NCI-H1417 (cell line): ENCODE measurements around the gene MZF1.
"Not testable (repeated sequence)": the region's sequence is repeated elsewhere in the genome, so short reads cannot be mapped to it uniquely, and the experiment has no call there.

Experiments
- DNase-seq, 3 experiments: peaks; one replicate each; lab custom pipeline; 2025; lab: John Stamatoyannopoulos, UW

Gene MZF1

DNA sequence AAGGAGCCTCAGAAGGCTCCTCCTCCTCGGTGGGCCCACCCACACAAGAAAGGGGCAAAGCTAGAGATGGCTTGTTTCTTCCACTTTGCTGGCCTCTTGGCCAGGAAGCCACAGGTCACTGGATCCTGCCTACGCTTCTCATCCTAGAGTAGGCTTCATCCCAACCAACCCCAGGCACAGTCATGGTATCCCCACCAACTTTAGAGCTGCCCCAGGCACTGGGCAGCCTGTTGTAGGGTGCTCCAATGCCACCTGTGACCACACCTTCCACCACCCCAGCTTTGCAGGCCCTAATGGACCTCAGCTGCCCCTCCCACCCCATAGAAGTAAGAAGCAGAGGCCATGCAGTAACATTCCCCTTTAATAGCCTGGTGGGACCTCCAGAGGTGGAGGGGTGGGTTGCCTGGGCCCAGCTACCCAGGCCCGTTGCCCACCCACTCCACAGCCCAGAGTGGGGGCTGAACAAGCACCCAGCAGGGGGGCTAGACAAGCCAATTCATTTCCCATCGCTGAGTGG, 17.7 kb downstream of the MZF1 start:
- no peak for DNase-seq

DNA sequence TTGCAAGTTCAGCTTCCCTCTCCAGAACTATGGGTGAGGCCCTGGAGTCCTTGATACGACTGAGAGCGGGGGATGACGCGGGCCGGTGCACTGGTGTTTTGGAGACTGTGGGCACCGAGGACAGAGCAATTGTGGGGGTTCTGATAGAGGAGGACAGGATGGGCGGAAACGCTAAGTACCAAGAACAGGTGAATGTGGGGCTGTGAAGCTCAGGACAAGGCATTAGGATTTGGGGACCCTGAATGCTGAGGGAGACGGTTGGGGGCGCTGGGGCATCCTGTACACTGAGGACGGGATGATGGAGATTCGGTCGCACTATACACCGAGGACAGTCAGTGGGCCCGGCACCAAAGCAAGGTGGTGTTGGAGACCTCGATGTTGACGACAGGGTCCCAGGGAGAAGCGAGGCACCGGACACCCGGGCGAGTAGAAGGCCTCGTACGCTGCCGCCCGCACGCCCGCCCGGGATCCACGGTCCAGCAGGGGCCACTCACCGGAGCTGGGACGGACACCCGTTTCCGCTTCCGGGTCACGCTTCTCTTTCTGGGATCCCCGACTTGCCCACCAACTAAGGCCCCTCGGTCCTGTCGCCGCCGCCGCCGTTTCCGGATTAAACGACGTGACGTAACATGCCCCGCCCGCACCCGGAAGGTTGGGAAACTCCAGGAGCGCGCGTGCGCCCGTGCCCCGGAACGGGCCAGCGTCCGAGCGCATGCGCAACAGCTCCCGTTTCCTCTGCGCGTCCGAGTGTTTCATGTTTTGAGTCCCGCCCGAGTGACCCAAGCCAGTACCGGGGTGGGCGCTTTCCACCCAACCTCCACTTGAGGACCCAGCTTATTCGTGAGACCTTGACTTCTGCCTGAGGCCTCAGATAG, 18.4 kb downstream of the MZF1 start, which contains the start of gene CHMP2A:
TSS of gene CHMP2A (minus strand) at position 612 of the 875 bp plus-strand sequence. CDS start 893 bp downstream, outside the sequence.
- DNase-seq, result no peak

DNA sequence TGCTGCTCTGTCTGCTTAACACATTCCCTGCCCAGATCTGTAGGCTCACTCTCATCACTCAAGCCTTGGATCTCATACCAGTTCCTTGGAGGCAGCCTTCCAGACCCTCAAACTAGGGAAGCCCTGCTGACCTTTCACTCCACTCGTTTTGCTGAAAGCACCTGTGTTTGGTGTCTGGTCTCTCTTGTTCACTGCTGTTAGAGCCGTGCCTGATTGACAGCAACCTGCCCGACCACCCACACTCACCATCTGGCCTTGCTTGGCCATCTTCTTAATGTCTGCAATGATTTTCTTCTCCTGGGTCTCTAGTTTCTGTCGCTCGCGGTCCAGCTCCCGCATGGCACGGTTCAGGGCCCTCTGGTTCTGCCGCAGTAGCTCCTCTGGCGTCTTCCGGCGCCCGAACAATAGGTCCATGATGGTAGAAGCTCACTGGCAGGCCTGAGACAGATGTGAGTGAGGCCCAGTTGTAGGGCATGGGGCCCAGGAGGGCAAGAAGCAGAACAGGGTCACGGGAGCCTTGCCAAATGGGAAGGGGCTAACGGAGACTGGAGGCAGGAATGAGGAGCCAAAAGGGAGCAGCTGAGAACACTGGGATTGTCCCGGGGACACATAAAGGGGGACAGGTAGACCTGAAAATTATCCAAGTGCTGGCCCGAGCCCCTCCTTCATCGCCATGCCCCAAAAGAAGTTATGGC, 19.2 kb downstream of the MZF1 start:
- DNase-seq, result no peak

DNA sequence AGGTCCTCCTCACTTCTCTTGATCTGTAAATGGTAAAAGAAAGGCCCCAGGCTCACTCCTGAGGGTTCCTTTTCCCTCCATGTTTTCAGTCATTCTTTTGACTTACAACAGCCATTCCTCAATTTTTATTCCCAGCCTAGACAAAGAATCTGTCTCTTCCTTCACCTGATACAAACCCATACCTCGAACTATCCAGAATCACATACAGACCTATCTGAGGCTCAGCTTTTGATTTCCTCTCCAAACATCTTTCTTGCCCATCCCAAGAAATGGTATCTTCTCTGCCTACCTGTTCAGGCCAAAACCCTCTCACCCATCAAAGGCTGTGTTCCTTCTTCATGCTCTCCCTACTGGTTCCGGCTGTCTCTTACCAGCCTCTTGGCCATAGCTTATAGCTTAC, 20.5 kb downstream of the MZF1 start:
- DNase-seq, result no peak

DNA sequence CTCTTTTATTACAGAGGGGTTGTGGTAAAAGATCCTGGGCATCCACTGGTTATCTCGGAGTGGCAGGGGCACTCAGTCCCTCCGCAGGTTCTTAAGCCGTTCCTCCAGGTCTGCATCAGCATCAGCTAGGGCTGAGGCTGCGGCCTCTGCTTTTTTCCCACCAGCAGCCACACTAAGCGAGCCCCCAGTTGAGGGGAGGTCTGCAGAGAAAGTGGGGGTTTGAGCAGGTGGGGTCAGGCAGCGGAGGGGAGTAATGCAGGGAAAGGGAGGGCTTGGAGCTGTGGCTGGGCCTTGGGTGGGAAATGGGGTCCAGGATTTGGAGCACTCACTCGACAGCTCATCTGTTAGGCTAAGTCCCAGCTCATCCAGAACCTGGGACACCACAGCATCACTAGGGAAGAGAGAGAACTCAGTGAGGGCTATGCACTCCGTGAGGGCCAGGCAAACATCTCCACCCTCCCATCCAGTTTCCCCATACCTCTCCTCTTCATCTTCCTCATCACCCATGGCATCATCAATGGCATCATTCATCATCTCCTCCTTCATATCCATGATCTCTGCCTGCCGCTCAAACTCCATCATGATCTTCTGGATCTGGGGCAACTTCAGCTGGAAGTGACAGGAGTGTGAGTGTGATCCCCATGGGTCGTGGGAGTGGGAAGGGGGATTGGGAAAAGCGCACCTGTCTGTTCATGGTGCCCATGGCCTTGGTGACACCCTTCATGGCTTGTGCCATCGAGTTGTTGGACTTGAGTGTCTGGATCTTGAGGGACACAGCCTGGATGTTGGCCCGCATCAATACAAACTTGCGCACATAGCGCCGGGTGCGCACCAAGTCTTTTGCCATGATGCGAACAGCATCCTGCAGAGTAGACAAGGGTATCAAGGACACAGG, 21.3 kb downstream of the MZF1 start:
- no peak for DNase-seq

DNA sequence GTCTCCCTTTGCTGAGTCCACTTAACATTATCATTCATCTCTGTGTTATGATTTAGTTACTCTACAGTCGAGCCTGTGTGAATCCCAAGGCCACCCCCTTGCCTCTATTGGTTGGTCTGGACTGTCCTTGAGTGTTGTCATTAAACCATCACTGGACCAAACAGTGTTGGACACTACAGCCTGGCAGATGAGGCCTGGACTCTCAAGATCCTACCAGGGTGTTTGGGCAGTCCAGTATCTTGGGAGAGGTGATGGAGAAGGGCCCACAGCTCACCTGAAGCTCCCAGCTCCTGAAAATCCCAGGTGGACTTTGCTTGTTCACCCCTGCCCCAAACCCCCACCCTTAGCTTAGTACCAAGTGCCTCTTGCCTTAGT, 22.0 kb downstream of the MZF1 start:
- DNase-seq, result no peak

DNA sequence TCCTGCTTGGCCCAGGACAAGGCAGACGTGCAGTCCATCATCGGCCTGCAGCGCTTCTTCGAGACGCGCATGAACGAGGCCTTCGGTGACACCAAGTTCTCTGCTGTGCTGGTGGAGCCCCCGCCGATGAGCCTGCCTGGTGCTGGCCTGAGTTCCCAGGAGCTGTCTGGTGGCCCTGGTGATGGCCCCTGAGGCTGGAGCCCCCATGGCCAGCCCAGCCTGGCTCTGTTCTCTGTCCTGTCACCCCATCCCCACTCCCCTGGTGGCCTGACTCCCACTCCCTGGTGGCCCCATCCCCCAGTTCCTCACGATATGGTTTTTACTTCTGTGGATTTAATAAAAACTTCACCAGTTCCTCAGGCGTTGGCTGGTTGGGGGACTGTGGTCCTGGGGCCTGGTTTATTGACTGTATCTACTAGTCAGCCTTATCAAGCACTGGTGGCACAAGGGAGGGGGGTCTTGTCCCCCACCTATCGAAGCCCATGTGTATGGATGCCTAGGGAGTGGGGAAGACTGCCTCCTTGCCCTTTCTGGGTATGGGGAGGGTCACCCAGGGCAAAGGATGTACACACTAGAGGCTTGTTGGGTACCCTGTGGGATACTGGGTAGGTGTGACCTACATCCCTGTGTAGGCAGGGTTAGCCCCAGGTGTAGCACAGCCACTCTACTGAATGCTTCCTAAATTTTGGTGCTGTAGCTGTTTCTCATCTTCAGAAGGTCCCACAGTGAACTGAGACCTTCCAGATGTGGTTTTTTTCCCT, 22.6 kb downstream of the MZF1 start:
- DNase-seq, result no peak

DNA sequence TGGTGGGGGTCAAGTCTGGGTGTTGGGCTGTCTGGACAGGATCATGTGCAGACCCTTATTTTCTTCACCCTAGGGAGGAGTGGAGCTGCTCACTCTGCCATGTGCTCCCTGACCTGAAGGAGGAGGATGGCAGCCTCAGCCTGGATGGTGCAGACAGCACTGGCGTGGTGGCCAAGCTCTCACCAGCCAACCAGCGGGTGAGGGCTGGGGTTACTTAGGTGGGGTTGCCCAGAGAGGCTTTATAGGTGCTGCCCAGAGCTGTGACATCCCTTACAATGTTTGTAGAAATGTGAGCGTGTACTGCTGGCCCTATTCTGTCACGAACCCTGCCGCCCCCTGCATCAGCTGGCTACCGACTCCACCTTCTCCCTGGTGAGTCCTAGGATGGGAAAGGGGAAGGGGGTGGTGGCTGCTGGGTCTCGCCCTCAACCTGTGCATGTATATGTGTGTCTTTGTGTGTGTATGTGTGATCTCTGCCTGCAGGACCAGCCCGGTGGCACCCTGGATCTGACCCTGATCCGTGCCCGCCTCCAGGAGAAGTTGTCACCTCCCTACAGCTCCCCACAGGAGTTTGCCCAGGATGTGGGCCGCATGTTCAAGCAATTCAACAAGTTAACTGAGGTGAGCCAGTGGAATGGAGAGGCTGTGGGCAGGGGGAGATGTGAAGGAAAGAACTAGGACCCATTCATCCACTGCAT, 23.3 kb downstream of the MZF1 start:
- no peak for DNase-seq

DNA sequence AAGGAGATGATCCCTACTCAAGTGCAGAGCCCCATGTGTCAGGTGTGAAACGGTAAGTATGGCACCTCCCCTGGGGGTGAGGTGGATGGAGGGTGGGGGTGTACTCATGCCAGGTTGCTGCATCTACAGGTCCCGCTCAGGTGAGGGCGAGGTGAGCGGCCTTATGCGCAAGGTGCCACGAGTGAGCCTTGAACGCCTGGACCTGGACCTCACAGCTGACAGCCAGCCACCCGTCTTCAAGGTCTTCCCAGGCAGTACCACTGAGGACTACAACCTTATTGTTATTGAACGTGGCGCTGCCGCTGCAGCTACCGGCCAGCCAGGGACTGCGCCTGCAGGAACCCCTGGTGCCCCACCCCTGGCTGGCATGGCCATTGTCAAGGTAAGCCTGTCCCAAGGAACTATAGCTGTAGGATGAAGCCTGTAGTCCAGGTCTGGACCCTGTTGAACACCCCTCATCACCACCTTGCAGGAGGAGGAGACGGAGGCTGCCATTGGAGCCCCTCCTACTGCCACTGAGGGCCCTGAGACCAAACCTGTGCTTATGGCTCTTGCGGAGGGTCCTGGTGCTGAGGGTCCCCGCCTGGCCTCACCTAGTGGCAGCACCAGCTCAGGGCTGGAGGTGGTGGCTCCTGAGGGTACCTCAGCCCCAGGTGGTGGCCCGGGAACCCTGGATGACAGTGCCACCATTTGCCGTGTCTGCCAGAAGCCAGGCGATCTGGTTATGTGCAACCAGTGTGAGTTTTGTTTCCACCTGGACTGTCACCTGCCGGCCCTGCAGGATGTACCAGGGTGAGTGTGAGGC, 24.1 kb downstream of the MZF1 start:
- no peak for DNase-seq

DNA sequence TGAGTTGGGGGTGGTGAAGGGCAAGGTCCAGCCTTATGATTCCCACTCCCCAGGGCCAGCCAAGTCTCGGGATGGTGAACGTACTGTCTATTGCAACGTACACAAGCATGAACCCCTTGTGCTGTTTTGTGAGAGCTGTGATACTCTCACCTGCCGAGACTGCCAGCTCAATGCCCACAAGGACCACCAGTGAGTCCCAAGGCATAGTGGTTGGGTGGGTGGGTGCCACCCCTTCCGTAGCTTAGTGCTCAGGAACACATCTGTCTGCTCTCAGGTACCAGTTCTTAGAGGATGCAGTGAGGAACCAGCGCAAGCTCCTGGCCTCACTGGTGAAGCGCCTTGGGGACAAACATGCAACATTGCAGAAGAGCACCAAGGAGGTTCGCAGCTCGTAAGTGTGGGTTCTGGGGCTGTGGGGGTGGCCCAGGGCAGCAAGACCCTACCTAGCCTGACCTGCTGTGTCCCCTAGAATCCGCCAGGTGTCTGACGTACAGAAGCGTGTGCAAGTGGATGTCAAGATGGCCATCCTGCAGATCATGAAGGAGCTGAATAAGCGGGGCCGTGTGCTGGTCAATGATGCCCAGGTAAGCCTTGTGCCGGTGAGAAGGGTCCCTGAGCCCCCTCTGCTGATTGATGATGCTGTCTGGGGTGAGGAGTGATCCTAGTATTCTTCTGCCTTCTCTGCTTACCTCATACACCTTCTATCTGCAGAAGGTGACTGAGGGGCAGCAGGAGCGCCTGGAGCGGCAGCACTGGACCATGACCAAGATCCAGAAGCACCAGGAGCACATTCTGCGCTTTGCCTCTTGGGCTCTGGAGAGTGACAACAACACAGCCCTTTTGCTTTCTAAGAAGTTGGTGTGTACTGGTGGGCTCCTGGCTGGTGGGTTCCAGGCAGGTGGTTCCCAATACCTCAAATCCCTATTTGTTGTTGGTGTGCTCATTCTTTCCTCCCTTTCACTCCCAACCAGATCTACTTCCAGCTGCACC, 25.5 kb downstream of the MZF1 start:
- no peak for DNase-seq

DNA sequence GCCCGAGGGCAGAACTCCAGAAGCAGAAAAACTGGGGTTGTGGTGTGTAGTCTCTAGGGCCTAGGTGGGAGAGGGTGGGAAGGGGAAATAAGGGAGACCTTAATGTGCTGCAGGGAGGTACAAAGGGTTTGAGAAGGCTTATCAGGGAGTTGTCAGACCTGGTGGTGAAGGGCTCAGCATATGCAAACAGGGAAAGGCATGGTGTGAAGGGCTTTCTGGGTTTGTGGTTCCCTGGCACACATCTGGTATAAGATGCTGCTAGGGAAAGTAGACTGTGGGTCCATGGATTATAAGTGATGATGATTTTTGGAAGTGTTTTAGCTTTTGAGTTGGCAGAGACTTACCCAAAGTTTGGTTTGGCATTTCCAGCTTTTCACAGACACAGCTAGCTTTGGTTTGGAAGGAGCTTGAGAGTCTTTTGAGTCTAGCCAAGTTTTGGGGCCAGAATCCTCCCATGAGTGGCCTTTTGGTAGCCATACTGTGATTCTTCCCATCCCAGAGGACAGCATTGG, 27.1 kb downstream of the MZF1 start:
- no peak for DNase-seq

DNA sequence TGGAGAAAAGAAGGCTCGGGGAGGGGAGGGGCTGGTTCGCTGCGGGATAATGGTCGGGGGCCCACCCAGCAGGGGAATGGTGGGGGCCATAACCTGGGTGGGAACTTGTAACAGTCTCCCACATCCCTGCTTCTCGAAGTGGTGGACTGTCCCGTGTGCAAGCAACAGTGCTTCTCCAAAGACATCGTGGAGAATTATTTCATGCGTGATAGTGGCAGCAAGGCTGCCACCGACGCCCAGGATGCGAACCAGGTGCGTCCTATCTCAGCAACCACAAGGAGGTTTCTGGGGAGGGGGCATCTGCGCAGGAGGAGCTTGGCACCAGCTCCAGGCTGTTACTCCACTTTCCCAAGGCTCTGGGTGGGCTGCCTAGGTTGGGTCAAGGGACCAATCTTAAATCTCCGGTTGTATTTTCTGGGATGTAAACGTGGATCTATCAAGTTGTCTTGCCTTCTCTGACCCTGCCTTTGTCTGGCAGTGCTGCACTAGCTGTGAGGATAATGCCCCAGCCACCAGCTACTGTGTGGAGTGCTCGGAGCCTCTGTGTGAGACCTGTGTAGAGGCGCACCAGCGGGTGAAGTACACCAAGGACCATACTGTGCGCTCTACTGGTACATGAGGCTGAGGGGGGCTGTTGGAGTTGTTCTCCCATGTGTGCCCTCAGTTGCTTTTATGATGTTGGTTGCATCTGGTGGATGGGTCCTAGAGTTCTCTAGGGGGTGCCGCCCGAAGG, 27.7 kb downstream of the MZF1 start:
- DNase-seq, result no peak

DNA sequence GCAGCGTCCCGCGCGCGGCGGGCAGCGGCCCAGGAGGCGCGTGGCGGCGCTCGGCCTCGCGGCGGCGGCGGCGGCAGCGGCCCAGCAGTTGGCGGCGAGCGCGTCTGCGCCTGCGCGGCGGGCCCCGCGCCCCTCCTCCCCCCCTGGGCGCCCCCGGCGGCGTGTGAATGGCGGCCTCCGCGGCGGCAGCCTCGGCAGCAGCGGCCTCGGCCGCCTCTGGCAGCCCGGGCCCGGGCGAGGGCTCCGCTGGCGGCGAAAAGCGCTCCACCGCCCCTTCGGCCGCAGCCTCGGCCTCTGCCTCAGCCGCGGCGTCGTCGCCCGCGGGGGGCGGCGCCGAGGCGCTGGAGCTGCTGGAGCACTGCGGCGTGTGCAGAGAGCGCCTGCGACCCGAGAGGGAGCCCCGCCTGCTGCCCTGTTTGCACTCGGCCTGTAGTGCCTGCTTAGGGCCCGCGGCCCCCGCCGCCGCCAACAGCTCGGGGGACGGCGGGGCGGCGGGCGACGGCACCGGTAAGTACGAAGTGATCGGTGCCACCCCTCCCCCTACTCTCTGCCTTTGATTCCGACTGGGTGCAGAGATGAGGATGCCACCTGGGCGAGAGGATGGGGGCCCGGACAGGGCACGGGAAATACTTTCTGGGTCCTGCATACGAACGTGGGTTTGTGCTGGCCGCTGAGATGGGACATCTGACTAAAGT, 28.4 kb downstream of the MZF1 start:
- no peak for DNase-seq

DNA sequence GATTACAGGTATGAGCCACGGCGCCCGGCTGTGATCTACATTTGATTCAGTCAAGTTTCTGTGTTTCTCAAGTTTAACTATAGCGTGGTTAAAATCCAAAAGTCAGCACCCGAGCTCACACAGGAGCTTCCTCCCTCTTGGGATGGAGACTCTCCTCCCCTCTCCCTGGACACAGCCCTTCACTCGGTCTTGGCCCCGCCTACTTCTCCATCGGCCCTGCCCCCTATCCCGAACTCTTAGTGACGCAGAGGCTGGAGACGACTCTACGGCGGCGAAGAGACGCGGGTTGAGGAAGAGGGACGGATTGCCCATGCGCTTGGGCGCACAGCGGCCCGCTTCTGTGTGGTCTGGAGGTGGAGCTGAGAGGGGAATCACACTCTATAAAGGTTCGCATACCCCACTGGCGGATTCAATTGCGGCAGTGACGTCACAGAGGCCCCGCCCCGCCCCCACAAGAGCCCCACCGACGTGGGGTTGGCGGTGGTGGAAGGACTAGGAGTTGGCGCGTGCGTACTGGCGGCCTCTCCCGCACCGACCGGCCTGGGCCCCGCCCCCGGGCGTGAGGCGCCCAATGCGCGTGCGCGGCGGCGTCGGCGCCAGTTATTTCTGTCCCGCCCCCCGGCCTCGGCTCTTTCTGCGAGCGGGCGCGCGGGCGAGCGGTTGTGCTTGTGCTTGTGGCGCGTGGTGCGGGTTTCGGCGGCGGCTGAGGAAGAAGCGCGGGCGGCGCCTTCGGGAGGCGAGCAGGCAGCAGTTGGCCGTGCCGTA, 29.1 kb downstream of the MZF1 start, which contains the start of gene TRIM28:
TSS of gene TRIM28 (plus strand) at position 239 of the 765 bp plus-strand sequence. CDS start 694 bp downstream, outside the sequence.
- no peak for DNase-seq

DNA sequence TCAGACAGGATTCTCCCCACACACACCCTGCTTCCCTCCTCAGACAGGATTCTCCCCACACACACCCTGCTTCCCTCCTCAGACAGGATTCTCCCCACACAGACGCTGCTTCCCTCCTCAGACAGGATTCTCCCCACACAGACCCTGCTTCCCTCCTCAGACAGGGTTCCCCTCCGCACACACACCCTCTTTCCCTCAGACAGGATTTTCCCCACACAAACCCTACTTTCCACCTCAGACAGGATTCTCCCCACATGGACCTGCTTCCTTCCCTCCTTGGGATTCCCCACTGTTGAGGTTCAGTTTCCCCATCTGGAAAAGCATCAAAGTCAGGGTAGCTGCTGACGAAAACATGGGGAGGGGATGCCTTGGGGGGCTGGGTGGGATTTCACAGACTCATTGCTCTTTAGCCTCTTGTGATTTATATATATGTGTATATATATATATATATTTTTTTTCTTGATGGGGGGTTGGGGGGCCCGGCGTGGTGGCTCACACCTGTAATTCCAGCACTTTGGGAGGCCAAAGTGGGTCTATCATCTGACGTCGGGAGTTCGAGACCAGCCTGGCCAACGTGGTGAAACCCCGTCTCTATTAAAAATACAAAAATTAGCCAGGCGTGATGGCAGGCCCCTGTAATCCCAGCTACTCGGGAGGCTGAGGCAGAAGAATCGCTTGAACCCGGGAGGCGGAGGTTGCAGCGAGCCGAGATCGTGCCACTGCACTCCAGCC, 30.3 kb downstream of the MZF1 start:
- not testable (repeated sequence) for DNase-seq
